Panc1 (cell line): Measurements from ENCODE around the gene NRBP1.

Source experiments
- CTCF ChIP-seq: fragments of 450-650 bp; IDR thresholded peaks from 2 replicates; pipeline ENCODE4 v1.5.1; 2017; ENCODE audit warnings: mild to moderate bottlenecking
- POLR2AphosphoS5 ChIP-seq: IDR thresholded peaks from 2 replicates; pipeline ENCODE4 v1.6.1; 2012; ENCODE audit warnings: mild to moderate bottlenecking, low read depth, low read length, moderate library complexity
- REST ChIP-seq, 2 experiments: IDR thresholded peaks; 2 replicates each; pipeline ENCODE4 v1.6.1; 2011 to 2012; ENCODE audit warnings: low read depth in 2 of 2, control low read depth in 1 of 2, low read length in 1 of 2, mild to moderate bottlenecking in 1 of 2, moderate library complexity in 1 of 2; ENCODE audit not compliant: insufficient read depth in 1 of 2
- SIN3A ChIP-seq: IDR thresholded peaks from 2 replicates; pipeline ENCODE4 v1.6.1; 2012; ENCODE audit warnings: low read depth, mild to moderate bottlenecking, low read length, moderate library complexity, borderline replicate concordance; ENCODE audit not compliant: insufficient read depth
- TCF7L2 ChIP-seq: IDR thresholded peaks from 2 replicates; pipeline ENCODE4 v1.6.1; 2011; ENCODE audit warnings: mild to moderate bottlenecking, low read depth, low read length, inconsistent platforms

GRCh38 chr2:27446057-27446456 lies 17.6 kb downstream of the NRBP1 start:
- TF ChIP-seq POLR2AphosphoS5: no peak
- no peak for TF ChIP-seq CTCF
- no peak for TF ChIP-seq TCF7L2
- no peak for TF ChIP-seq REST (IDR thresholded peaks at IDR 0.05; ENCODE audit: insufficient read depth in 1 of 2, low read depth in 2 of 2, low read length in 1 of 2)
- TF ChIP-seq SIN3A: no peak
